HT-29 (cell line): ENCODE results near the gene CLEC2A. TPM values are rescaled to one million over a fixed set of nuclear protein-coding genes. Genes with fewer than 3 reads are reported as not detected.
"Not testable (repeated sequence)": the region's sequence is repeated elsewhere in the genome, so short reads cannot be mapped to it uniquely, and the experiment has no call there.

ENCODE experiments used
- DNase-seq: peaks from one replicate; pipeline ENCODE4 v3.0.0-alpha.2; 2015; ENCODE audit warnings: low spot score
- total RNA-seq: library from RNA; depleted of rRNA; stranded (reverse); fragments of >200 nt; shearing (Covaris generic); gene quantifications from 2 replicates; pipeline ENCODE4 v1.2.3, GENCODE V29; 2014; rRNA removed

The CLEC2A gene
- total RNA-seq, 1 experiment from 2014 or later: not detected

GRCh38 chr12:9881988-9882387 is 50.2 kb downstream of the CLEC2A start:
- no peak for DNase-seq

GRCh38 chr12:9881246-9881645 is 50.9 kb downstream of the CLEC2A start, which contains the start of gene KLRF2:
TSS of gene KLRF2 (plus strand) at chr12:9881489. CDS start at chr12:9881596, 107 bp downstream.
- no peak for DNase-seq

- DNase-seq: no peak
Observed at GRCh38 chr12:9880532-9881078, 51.6 kb downstream of the CLEC2A start.

- not testable (repeated sequence) for DNase-seq
Observed at GRCh38 chr12:9876120-9876519, 56.0 kb downstream of the CLEC2A start.

- no peak for DNase-seq
Observed at GRCh38 chr12:9872742-9873141, 59.4 kb downstream of the CLEC2A start.

- no peak for DNase-seq
Observed at GRCh38 chr12:9872162-9872561, 60.0 kb downstream of the CLEC2A start.

- DNase-seq: no peak
Observed at GRCh38 chr12:9870286-9870866, 61.8 kb downstream of the CLEC2A start.

- DNase-seq: no peak
Observed at GRCh38 chr12:9869307-9870161, 62.6 kb downstream of the CLEC2A start, which contains the start of gene CLEC2B. TSS of gene CLEC2B (minus strand) at chr12:9869354.

GRCh38 chr12:9868951-9869306 is 63.2 kb downstream of the CLEC2A start:
- DNase-seq: no peak

- no peak for DNase-seq
Observed at GRCh38 chr12:9868311-9868801, 63.8 kb downstream of the CLEC2A start.

GRCh38 chr12:9867531-9867930 is 64.6 kb downstream of the CLEC2A start:
- DNase-seq: no peak

GRCh38 chr12:9866860-9867269 is 65.3 kb downstream of the CLEC2A start:
- no peak for DNase-seq

GRCh38 chr12:9864913-9865675 is 67.1 kb downstream of the CLEC2A start:
- DNase-seq: no peak

Other genes starting within 250 kb of the CLEC2A start
- not detected in 2 replicates for gene CLECL1, start 199.3 kb downstream of the CLEC2A start, total RNA-seq
- gene CD69, start 171.5 kb downstream of the CLEC2A start, total RNA-seq: not detected in 2 replicates
- not detected in 2 replicates for gene KLRF1, start 104.9 kb downstream of the CLEC2A start, total RNA-seq
- gene CLEC2B, start 63.0 kb downstream of the CLEC2A start, total RNA-seq: not detected in 2 replicates
- not detected in 2 replicates for gene KLRF2, start 50.9 kb downstream of the CLEC2A start, total RNA-seq
- not detected in 2 replicates for gene CLEC12A, start 39.0 kb upstream of the CLEC2A start, total RNA-seq
- not detected in 2 replicates for gene CLEC1B, start 66.8 kb upstream of the CLEC2A start, total RNA-seq
- gene CLEC12B, start 78.3 kb upstream of the CLEC2A start, total RNA-seq: not detected in 2 replicates
- not detected in 2 replicates for gene CLEC9A, start 98.3 kb upstream of the CLEC2A start, total RNA-seq
- gene CLEC1A, start 166.6 kb upstream of the CLEC2A start, total RNA-seq: not detected in 2 replicates
- gene CLEC7A, start 197.8 kb upstream of the CLEC2A start, total RNA-seq: not detected in 2 replicates
- gene OLR1, start 239.8 kb upstream of the CLEC2A start, total RNA-seq: not detected in 2 replicates
- not detected in 2 replicates for gene TMEM52B, start 246.7 kb upstream of the CLEC2A start, total RNA-seq